Caki2 (cell line): ENCODE measurements around the gene KMT2E. TPM values are rescaled to one million over a fixed set of nuclear protein-coding genes. Genes with fewer than 3 reads are reported as not detected.
"Not testable (repeated sequence)": the region's sequence is repeated elsewhere in the genome, so short reads cannot be mapped to it uniquely, and the experiment has no call there.

Source experiments
- DNase-seq: peaks from one replicate; pipeline ENCODE4 v3.0.0-alpha.2; 2015; ENCODE audit warnings: low read depth
- in situ Hi-C: cut with HindIII; loops from 2 replicates; pipeline ENCODE4 v1.10.0; 2016; ENCODE audit warnings: low sequenced_read_pairs, low pct_unique_long_range_greater_than_20kb, mixed read lengths
- total RNA-seq: library from RNA; depleted of rRNA; stranded (reverse); fragments of >200 nt; shearing (Covaris generic); gene quantifications from 2 replicates; pipeline ENCODE4 v1.2.3, GENCODE V29; 2014; ENCODE audit warnings: low replicate concordance

Gene KMT2E
- total RNA-seq, 1 experiment from 2014 or later, result 12.2 TPM

DNA sequence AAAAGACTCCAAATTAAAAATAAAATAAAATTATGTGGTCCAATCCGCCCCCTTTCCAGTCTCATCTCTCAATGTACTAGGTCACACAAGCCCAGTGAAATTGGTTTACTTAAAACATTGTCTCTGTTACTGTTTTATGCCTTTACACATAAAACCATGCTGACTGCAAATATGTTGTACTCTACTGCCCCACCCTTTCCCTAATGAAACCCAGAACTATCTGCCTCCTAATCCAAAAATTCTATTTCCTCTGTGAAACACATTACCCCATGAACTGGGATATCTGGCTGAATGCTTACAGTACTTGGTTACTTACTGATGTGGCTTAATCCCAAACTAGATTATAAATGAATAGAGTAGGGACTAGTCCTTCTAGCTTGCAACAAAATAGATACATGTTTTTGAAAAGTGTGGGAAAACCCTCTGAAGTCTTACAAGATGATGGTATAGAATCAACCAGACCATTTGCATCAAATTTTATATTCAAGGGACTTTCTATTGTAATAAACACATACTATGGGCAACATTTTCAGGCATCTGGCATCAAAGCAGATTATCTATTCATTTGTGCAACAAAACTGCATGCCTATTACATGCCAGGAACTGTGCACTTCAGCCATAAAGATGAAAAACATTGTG lies 10.0 kb upstream of the KMT2E start:
- in situ Hi-C loops, result no loop called here

GRCh38 chr7:105005006-105005405 lies 9.0 kb upstream of the KMT2E start:
- in situ Hi-C loops, DNase-seq: not testable (repeated sequence)

More for the DNA sequence above, 10.0 kb upstream of the KMT2E start:
- no peak for DNase-seq

GRCh38 chr7:105005486-105005885 lies 8.5 kb upstream of the KMT2E start:
- in situ Hi-C loops, result not testable (repeated sequence)

GRCh38 chr7:105006367-105007136 lies 7.5 kb upstream of the KMT2E start:
- DNase-seq, result no peak
- in situ Hi-C loops, result no loop called here

More at GRCh38 chr7:105005486-105005885, 8.5 kb upstream of the KMT2E start:
- DNase-seq, result not testable (repeated sequence)

DNA sequence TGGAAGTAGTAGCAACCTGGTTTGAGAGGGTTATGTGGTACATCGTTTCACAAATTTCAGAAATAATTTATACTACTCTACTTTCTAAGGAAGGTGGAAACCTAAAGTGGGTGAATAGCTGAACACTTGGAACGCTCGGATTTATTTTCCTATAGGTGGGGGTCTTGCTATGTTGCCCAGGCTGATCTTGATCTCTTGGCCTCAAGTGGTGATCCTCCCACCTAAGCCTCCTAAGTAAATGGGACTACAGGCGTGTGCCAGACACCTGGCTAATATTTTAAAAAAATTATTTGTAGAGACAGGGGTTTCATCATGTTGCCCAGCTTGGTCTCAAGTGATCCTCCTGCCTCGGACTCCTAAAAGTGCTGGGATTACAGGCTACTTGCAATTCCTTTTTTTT lies 6.7 kb upstream of the KMT2E start:
- in situ Hi-C loops, result no loop called here
- DNase-seq, result no peak

- DNase-seq, result no peak
- in situ Hi-C loops, result no loop called here
Measured at GRCh38 chr7:105009667-105010503, 4.1 kb upstream of the KMT2E start.

- no peak for DNase-seq
- in situ Hi-C loops, result no loop called here
Measured at GRCh38 chr7:105010504-105011130, 3.4 kb upstream of the KMT2E start.

DNA sequence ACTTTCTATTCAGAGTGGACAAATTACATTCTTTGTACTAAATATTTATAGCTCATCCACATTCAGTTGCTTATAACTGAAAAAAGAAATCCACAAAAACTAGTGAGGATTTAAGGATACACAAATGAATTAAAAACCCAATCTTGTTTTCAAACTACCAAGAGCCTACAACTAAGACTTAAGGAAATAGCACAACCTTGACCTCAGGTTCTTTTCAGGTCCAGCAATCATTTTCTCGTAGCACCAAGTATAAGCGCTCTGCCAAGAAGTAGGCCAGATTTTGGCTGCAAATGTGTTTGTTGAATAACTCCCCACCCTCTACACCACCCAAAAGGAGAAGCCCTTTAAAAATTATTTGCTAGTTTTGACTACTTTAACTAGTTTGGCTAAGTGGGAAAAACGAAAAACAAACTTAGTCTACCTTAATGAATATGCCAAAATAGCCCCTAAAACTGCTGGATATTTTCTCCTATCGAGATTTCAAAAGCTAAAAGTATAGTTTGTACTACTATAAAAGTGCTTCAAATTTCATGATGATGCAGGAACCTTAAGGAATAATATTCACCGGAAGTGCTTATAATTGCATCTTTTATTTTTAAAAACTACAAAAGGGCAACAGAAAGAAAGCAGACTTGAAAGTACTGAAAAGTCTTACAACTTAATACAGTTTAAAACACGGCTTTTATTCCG lies 2.7 kb upstream of the KMT2E start:
- DNase-seq, result no peak
- in situ Hi-C loops, result no loop called here

- peak; percentile 26 for DNase-seq
- in situ Hi-C loops, result no loop called here
Measured at GRCh38 chr7:105011831-105012502, 2.0 kb upstream of the KMT2E start.

DNA sequence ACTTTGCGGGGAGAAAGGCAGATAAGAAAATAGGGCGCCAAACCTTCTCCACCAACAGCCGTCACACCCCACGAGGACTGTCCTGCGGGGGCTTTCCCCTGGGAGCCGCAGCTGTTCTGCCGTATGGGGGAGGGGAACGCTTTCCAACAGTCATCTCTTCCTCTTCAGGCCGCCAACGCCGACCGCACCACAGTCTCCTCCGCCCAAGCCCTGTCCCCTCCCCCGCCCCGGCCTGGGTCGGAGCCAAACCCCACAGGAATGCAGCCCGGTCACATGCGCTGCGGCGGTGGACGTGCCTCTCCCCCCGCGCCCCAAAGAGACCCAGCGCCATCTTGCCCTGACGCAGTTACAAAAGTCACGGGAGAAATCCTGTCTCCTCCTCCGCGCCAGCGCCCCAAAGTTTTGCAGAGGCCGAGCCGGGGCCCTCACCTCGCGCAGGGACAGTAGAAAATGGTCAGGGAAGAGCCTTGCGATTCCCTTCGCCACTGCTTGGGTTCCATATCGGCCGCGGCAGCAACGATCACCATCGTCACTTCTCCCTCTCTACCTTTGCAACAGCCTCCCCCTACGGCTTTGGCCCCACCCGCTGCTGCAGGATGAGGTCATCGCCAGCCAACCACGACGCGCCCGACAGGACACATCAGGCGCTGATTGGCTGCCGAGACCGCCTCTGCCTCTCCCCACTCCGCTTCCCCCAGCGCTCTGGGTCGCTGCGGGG lies 1.3 kb upstream of the KMT2E start:
- in situ Hi-C loops, result no loop called here
- DNase-seq, result peak; percentile 99

- in situ Hi-C loops, result no loop called here
- peak; percentile 82 for DNase-seq
Measured at GRCh38 chr7:105013221-105013815, 687 bp upstream of the KMT2E start.

- in situ Hi-C loops, result no loop called here
- DNase-seq, result peak; percentile 57
Measured at GRCh38 chr7:105014693-105015389, 836 bp downstream of the KMT2E start.

- in situ Hi-C loops, result no loop called here
- peak; percentile 37 for DNase-seq
Measured at GRCh38 chr7:105015390-105015965, 1.5 kb downstream of the KMT2E start.

DNA sequence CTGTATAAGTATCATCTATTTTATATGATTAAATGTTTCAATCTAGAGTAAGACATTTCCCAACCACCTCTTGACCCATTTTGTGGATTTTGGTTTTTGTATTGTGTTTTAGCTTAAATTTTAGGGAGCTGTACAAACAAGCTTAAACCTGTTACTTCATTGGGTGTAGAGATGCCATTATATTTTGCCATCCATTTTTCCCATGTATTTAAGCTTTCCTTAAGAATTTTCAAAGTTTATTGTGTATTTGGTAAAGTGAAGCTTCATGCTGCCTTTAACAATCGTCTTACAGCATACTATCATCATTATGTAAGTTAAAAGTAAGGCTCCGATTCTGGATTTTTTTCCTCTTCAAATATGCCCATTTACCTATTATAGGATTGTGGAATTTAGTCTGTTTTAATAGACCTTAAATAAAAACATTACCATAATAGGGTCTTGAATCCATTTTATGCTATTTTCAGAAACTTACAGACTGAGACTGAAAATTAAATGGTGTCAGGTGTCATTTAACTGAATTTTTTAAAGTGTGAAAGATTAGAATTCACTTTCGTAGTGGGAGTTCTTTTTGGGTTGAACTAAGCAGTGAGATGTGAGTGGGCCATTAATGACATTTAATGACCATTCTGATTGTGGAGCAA lies 2.2 kb downstream of the KMT2E start:
- in situ Hi-C loops, result no loop called here
- DNase-seq, result no peak
